HepG2 (cell line): ENCODE data around the gene ALX4. TPM values are rescaled to one million over a fixed set of nuclear protein-coding genes. Genes with fewer than 3 reads are reported as not detected.

Source experiments
- ATAC-seq: fragments of 200-7000 bp; cut with Tn5 transposase; 3 replicates; pipeline ENCODE4 v1.9.1; 2020; ENCODE audit warnings: mild to moderate bottlenecking, moderate library complexity
- BruUV-seq: library from RNA; stranded (reverse); fragments of 400-500 nt; replicated peaks from 2 replicates; lab custom pipeline; 2021; lab: Mats Ljungman, UMichigan
- CTCF ChIA-PET: fragments of 300-600 bp; formaldehyde crosslinking; extraction: SDS; loops from one replicate; lab custom pipeline; 2021; ENCODE audit warnings: low total read pairs, inconsistent platforms, low intra/inter-chr PET ratio; lab: Yijun Ruan, JAX
- POLR2A ChIA-PET: fragments of 350-600 bp; sonication (Branson Sonifier 250); formaldehyde crosslinking; loops from one replicate; lab custom pipeline; 2020; ENCODE audit warnings: antibody characterized with exemption, inconsistent platforms; lab: Yijun Ruan, JAX
- DNase-seq: peaks from one replicate; pipeline ENCODE4 v3.0.0-alpha.2; 2015; ENCODE audit warnings: low spot score
- FAIRE-seq: peaks from 3 replicates; lab custom pipeline; 2011; peaks lifted over from hg19 to GRCh38; lab: Jason Lieb, UNC
- H2AFZ ChIP-seq: one replicate; pipeline ENCODE4 v1.6.1; 2011; ENCODE audit warnings: low read length, inconsistent platforms
- H3K27ac ChIP-seq: fragments of 300-600 bp; 3 replicates; pipeline ENCODE4 v1.8.0; 2011; ENCODE audit warnings: mixed run types, mild to moderate bottlenecking, mixed read lengths, low read length, inconsistent platforms; ENCODE audit not compliant: insufficient read depth; ENCODE audit errors: extremely low read length
- H3K27me3 ChIP-seq, 2 experiments: fragments of 200-600 bp in 1 of 2; 2 replicates in 1 of 2; 3 replicates in 1 of 2; pipeline versions ENCODE4 v1.6.0 to v1.8.0; 2011; ENCODE audit warnings: low read length in 2 of 2, mild to moderate bottlenecking in 2 of 2, moderate library complexity in 2 of 2, inconsistent platforms in 1 of 2; ENCODE audit not compliant: insufficient read depth in 2 of 2, control insufficient read depth in 1 of 2
- H3K36me3 ChIP-seq, 2 experiments: fragments of 200-600 bp in 1 of 2; replicated peaks in 1 of 2; 2 replicates in 1 of 2; 3 replicates in 1 of 2; pipeline versions ENCODE4 v1.5.1 to v1.8.0; 2011; ENCODE audit warnings: low read length in 2 of 2, inconsistent platforms in 1 of 2; ENCODE audit not compliant: insufficient read depth in 2 of 2, control insufficient read depth in 1 of 2
- H3K4me1 ChIP-seq: 2 replicates; pipeline ENCODE4 v1.5.1; 2012; ENCODE audit warnings: low read length, inconsistent platforms; ENCODE audit not compliant: insufficient read depth
- H3K4me2 ChIP-seq: 2 replicates; pipeline ENCODE4 v1.6.0; 2011; ENCODE audit warnings: low read depth, low read length, inconsistent platforms
- H3K4me3 ChIP-seq, 3 experiments: fragments of 200-600 bp in 1 of 3; sonication (generic), shearing (Covaris generic) in 1 of 3; replicated peaks in 1 of 3; 2 replicates each; pipeline ENCODE4 v1.5.1; 2011 to 2016; ENCODE audit warnings: low read length in 3 of 3, inconsistent platforms in 2 of 3, low read depth in 2 of 3, mild to moderate bottlenecking in 2 of 3, control low read depth in 1 of 3, mixed read lengths in 1 of 3; ENCODE audit not compliant: insufficient read depth in 1 of 3
- H3K79me2 ChIP-seq: one replicate; pipeline ENCODE4 v1.6.1; 2011; ENCODE audit warnings: low read length, inconsistent platforms; ENCODE audit not compliant: insufficient read depth
- H3K9ac ChIP-seq: 2 replicates; pipeline ENCODE4 v1.6.0; 2011; ENCODE audit warnings: mild to moderate bottlenecking, low read depth, low read length, inconsistent platforms; ENCODE audit not compliant: insufficient read depth
- H3K9me3 ChIP-seq: 2 replicates; pipeline ENCODE4 v1.5.1; 2012; ENCODE audit warnings: mild to moderate bottlenecking, low read length
- H4K20me1 ChIP-seq: 2 replicates; pipeline ENCODE4 v1.6.0; 2011; ENCODE audit warnings: inconsistent platforms, mild to moderate bottlenecking, low read length, moderate library complexity; ENCODE audit not compliant: insufficient read depth
- DZIP1 ChIP-seq: sonication (generic); formaldehyde crosslinking; IDR thresholded peaks from 2 replicates; pipeline ENCODE4 v1.5.0; 2020; ENCODE audit warnings: mild to moderate bottlenecking, missing genetic modification reagents
- PRDM10 ChIP-seq: sonication (generic); formaldehyde crosslinking; IDR thresholded peaks from 2 replicates; pipeline ENCODE4 v1.4.0; 2020; ENCODE audit warnings: low read depth, missing genetic modification reagents
- RARA ChIP-seq: IDR thresholded peaks from 2 replicates; pipeline ENCODE4 v1.6.1; 2016; ENCODE audit warnings: missing genetic modification reagents, missing compliant biosample characterization
- SRSF4 ChIP-seq: fragments of 200-400 bp; formaldehyde crosslinking; IDR thresholded peaks from one replicate; pipeline ENCODE4 v1.6.1; 2018; ENCODE audit warnings: mild to moderate bottlenecking, low read depth, low read length, moderate library complexity; ENCODE audit not compliant: poor library complexity, severe bottlenecking
- ZBTB7A ChIP-seq: sonication (generic); formaldehyde crosslinking; IDR thresholded peaks from 2 replicates; pipeline ENCODE4 v1.8.0; 2022; ENCODE audit warnings: mild to moderate bottlenecking, missing genetic modification reagents
- ZNF879 ChIP-seq: sonication (generic); formaldehyde crosslinking; IDR thresholded peaks from 2 replicates; pipeline ENCODE4 v1.8.1; 2023; ENCODE audit warnings: missing genetic modification reagents
- ZSCAN25 ChIP-seq: sonication (generic); formaldehyde crosslinking; IDR thresholded peaks from 2 replicates; pipeline ENCODE4 v1.8.0; 2022; ENCODE audit warnings: mild to moderate bottlenecking, missing genetic modification reagents
- WGBS: methylation state at CpG from one replicate; pipeline ENCODE4 v1.1.6; 2017; ENCODE audit warnings: low lambda C conversion rate; 5-methylcytosine and 5-hydroxymethylcytosine counted together
- in situ Hi-C: cut with HindIII; loops from 2 replicates; pipeline ENCODE4 v1.10.0; 2017; ENCODE audit warnings: low pct_unique_long_range_greater_than_20kb; ENCODE audit not compliant: extremely low pct_ligation_motif_present
- intact Hi-C: fragments of 100-400 bp; cut with micrococcal nuclease; formaldehyde crosslinking; loops from one replicate; pipeline ENCODE4 v1.10.0; 2022; ENCODE audit not compliant: unreplicated experiment
- polyA plus RNA-seq, 8 experiments: library from polyadenylated mRNA; depleted of rRNA in 3 of 8; stranded (reverse) in 7 of 8; unstranded in 1 of 8; fragments of >200 nt; fragmentation: Illumina TruSeq in 4 of 8; extraction: Trizol in 4 of 8; gene quantifications; 2 replicates each; pipeline versions ENCODE4 v1.2.1 to v1.2.3, GENCODE V29; 2011 to 2016; ENCODE audit warnings: low read depth in 4 of 8, missing spikeins in 1 of 8, mixed read lengths in 1 of 8; ENCODE audit not compliant: insufficient read depth in 1 of 8
- total RNA-seq, 5 experiments: library from RNA; depleted of rRNA; stranded (reverse); fragments of >200 nt; fragmentation: Illumina TruSeq; extraction: Trizol; gene quantifications; 2 replicates each; pipeline ENCODE4 v1.2.3, GENCODE V29; 2016; ENCODE audit warnings: low read depth in 1 of 5
- TF ChIP-seq, protein P1 (sequence below): sonication (generic); formaldehyde crosslinking; IDR thresholded peaks from 2 replicates; pipeline ENCODE4 v1.5.0; 2020; ENCODE audit warnings: missing genetic modification reagents
- TF ChIP-seq, protein P2 (sequence below): sonication (generic); formaldehyde crosslinking; IDR thresholded peaks from 2 replicates; pipeline ENCODE4 v1.5.1; 2020; ENCODE audit warnings: mild to moderate bottlenecking, missing genetic modification reagents, borderline replicate concordance

The ALX4 gene
- total and polyA plus RNA-seq, 2 of the 13 experiments (the other 11 are each of a cell fraction or from before 2014, with no cell fraction given): not detected

DNA sequence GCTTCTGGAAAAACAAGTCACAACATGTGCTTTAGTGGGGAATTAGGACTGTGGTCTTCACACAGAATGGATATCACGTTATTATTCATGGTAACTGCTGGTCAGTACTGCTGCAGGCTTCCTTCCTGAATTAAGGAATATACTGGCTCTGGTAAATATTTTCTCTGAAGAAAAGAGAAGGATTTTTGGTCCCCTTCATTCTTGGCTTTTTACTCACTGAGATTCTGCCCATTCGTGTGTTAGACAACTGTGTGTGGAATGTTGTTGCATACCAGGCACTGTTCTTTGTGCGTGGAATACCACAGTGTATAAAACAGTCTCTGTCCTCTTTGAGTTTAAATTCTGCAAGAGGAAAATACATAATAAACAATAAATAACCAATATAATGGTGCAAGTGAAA is 80.3 kb downstream of the ALX4 start:
- intact Hi-C loops (no loop called here), in situ Hi-C loops (no loop called here)
- no TSS peak for BruUV-seq
- TF ChIP-seq ZSCAN25 (CRISPR knock-in tag): no peak
- TF ChIP-seq, protein P1, sequence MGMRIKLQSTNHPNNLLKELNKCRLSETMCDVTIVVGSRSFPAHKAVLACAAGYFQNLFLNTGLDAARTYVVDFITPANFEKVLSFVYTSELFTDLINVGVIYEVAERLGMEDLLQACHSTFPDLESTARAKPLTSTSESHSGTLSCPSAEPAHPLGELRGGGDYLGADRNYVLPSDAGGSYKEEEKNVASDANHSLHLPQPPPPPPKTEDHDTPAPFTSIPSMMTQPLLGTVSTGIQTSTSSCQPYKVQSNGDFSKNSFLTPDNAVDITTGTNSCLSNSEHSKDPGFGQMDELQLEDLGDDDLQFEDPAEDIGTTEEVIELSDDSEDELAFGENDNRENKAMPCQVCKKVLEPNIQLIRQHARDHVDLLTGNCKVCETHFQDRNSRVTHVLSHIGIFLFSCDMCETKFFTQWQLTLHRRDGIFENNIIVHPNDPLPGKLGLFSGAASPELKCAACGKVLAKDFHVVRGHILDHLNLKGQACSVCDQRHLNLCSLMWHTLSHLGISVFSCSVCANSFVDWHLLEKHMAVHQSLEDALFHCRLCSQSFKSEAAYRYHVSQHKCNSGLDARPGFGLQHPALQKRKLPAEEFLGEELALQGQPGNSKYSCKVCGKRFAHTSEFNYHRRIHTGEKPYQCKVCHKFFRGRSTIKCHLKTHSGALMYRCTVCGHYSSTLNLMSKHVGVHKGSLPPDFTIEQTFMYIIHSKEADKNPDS: no peak
- TF ChIP-seq RARA (CRISPR knock-in tag): no peak
- no peak for TF ChIP-seq SRSF4
- TF ChIP-seq ZNF879 (CRISPR knock-in tag): no peak
- TF ChIP-seq, protein P2, sequence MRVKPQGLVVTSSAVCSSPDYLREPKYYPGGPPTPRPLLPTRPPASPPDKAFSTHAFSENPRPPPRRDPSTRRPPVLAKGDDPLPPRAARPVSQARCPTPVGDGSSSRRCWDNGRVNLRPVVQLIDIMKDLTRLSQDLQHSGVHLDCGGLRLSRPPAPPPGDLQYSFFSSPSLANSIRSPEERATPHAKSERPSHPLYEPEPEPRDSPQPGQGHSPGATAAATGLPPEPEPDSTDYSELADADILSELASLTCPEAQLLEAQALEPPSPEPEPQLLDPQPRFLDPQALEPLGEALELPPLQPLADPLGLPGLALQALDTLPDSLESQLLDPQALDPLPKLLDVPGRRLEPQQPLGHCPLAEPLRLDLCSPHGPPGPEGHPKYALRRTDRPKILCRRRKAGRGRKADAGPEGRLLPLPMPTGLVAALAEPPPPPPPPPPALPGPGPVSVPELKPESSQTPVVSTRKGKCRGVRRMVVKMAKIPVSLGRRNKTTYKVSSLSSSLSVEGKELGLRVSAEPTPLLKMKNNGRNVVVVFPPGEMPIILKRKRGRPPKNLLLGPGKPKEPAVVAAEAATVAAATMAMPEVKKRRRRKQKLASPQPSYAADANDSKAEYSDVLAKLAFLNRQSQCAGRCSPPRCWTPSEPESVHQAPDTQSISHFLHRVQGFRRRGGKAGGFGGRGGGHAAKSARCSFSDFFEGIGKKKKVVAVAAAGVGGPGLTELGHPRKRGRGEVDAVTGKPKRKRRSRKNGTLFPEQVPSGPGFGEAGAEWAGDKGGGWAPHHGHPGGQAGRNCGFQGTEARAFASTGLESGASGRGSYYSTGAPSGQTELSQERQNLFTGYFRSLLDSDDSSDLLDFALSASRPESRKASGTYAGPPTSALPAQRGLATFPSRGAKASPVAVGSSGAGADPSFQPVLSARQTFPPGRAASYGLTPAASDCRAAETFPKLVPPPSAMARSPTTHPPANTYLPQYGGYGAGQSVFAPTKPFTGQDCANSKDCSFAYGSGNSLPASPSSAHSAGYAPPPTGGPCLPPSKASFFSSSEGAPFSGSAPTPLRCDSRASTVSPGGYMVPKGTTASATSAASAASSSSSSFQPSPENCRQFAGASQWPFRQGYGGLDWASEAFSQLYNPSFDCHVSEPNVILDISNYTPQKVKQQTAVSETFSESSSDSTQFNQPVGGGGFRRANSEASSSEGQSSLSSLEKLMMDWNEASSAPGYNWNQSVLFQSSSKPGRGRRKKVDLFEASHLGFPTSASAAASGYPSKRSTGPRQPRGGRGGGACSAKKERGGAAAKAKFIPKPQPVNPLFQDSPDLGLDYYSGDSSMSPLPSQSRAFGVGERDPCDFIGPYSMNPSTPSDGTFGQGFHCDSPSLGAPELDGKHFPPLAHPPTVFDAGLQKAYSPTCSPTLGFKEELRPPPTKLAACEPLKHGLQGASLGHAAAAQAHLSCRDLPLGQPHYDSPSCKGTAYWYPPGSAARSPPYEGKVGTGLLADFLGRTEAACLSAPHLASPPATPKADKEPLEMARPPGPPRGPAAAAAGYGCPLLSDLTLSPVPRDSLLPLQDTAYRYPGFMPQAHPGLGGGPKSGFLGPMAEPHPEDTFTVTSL: no peak
- TF ChIP-seq DZIP1 (CRISPR knock-in tag): no peak
- no peak for TF ChIP-seq ZBTB7A (CRISPR knock-in tag)
- no peak for TF ChIP-seq PRDM10 (CRISPR knock-in tag)

More for the DNA sequence above, 80.3 kb downstream of the ALX4 start:
- no peaks in the 10 kb centered on the region for H3K4me1 ChIP-seq
- no peak overlapping the region for H3K4me3 ChIP-seq
- no peaks in the 10 kb centered on the region for H3K79me2 ChIP-seq
- WGBS: 92% methylated on average over 3 of the region's 3 CpGs
- no peaks in the 10 kb centered on the region for H3K27me3 ChIP-seq
- ChIA-PET CTCF (no interaction called here), POLR2A (no interaction called here)
- H3K4me2 ChIP-seq: no peak overlapping the region
- H3K9me3 ChIP-seq: no peaks in the 10 kb centered on the region
- no peak for ATAC-seq
- H2AFZ ChIP-seq: no peak overlapping the region
- no peak for DNase-seq
- FAIRE-seq: no peak
- H4K20me1 ChIP-seq: no peaks in the 10 kb centered on the region
- no peak overlapping the region for H3K9ac ChIP-seq
- no peaks in the 10 kb centered on the region for H3K36me3 ChIP-seq
- H3K27ac ChIP-seq: no peak overlapping the region
